Upper lobe of right lung (tissue), 1 donor: ENCODE results near the gene SOX10. TPM values are rescaled to one million over a fixed set of nuclear protein-coding genes. Genes with fewer than 3 reads are reported as not detected.
A peak's percentile ranks its signal among the peaks of the same experiment; 100 is the strongest.

Experiments used
- ATAC-seq: fragments of 200-7000 bp; cut with Tn5 transposase; one replicate; pipeline ENCODE4 v1.9.1; 2020; ENCODE audit warnings: mild to moderate bottlenecking, moderate library complexity
- DNase-seq: peaks from one replicate; pipeline ENCODE4 v3.0.0-alpha.2; 2020
- H3K27ac ChIP-seq: fragments of 200-600 bp; one replicate; pipeline ENCODE4 v1.8.0; 2022
- H3K27me3 ChIP-seq: fragments of 200-600 bp; one replicate; pipeline ENCODE4 v1.8.0; 2022; ENCODE audit warnings: mild to moderate bottlenecking
- H3K36me3 ChIP-seq: fragments of 200-600 bp; one replicate; pipeline ENCODE4 v1.8.0; 2022
- H3K4me1 ChIP-seq: fragments of 200-600 bp; one replicate; pipeline ENCODE4 v1.8.0; 2022
- H3K4me3 ChIP-seq: fragments of 200-600 bp; one replicate; pipeline ENCODE4 v1.8.0; 2022; ENCODE audit warnings: mild to moderate bottlenecking
- H3K9me3 ChIP-seq: fragments of 200-600 bp; one replicate; pipeline ENCODE4 v1.8.0; 2022
- intact Hi-C: fragments of 100-400 bp; cut with DNase I; formaldehyde crosslinking; loops from one replicate; pipeline ENCODE4 v1.11.0; 2022
- total RNA-seq: library from RNA; stranded (reverse); fragmentation: NEBNext Ultra II Directional; extraction: Animal tissue kit (Norgen Biotek cat#: 25700); gene quantifications from one replicate; pipeline ENCODE4 v1.2.1, GENCODE V29; 2021
- TF ChIP-seq, protein P1 (sequence below): fragments of 200-600 bp; IDR thresholded peaks from one replicate; pipeline ENCODE4 v1.8.0; 2022; ENCODE audit warnings: antibody characterized with exemption
- donor health status: DM: no; HTN: yes; CAD: no; lungs with severe emphysema.

The SOX10 gene
- total RNA-seq, 1 donor from 2014 or later, result not detected

- H3K36me3 ChIP-seq, result no peaks in the 10 kb centered on the region
- no peak for ATAC-seq
- H3K27ac ChIP-seq, result no peak overlapping the region
- no peaks in the 10 kb centered on the region for H3K27me3 ChIP-seq
- TF ChIP-seq, protein P1, sequence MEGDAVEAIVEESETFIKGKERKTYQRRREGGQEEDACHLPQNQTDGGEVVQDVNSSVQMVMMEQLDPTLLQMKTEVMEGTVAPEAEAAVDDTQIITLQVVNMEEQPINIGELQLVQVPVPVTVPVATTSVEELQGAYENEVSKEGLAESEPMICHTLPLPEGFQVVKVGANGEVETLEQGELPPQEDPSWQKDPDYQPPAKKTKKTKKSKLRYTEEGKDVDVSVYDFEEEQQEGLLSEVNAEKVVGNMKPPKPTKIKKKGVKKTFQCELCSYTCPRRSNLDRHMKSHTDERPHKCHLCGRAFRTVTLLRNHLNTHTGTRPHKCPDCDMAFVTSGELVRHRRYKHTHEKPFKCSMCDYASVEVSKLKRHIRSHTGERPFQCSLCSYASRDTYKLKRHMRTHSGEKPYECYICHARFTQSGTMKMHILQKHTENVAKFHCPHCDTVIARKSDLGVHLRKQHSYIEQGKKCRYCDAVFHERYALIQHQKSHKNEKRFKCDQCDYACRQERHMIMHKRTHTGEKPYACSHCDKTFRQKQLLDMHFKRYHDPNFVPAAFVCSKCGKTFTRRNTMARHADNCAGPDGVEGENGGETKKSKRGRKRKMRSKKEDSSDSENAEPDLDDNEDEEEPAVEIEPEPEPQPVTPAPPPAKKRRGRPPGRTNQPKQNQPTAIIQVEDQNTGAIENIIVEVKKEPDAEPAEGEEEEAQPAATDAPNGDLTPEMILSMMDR, result no peak
- no peak overlapping the region for H3K4me3 ChIP-seq
- H3K9me3 ChIP-seq, result no peaks in the 10 kb centered on the region
- intact Hi-C loops, result no loop called here
- DNase-seq, result no peak
- H3K4me1 ChIP-seq, result no peaks in the 10 kb centered on the region
Measured at GRCh38 chr22:37986371-37986770, 2.0 kb upstream of the SOX10 start.

DNA sequence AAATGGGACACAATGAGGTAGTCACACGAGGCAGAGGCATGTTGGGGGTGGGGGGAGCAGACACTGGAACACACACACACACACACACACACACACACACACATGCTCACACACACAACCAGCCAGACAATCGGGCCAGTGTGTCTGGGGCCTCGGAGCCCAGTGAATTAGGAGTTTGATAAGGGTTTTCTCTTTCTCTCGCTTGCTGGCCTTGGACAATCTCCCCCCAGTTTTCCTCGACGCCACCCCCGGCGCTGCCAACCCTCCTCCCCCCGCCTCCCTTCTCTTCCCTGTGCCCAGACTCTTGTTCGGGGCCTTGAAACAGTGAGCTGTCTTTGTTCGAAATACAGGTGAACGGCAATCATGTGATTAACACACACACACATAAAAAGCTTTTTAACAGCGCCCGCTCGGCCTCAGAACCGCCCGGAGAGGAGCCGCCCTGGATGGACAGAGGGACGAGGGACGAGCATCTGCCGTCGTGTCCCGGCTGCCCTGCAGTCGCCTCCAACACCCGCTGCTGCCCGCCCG is 1.5 kb upstream of the SOX10 start:
- intact Hi-C loops, result no loop called here

GRCh38 chr22:37985050-37985585 is 763 bp upstream of the SOX10 start:
- DNase-seq, result no peak
- no peak overlapping the region for H3K4me3 ChIP-seq

More for the DNA sequence above, 1.5 kb upstream of the SOX10 start:
- TF ChIP-seq, protein P1, result no peak
- DNase-seq, result no peak
- Histone ChIP-seq H3K36me3 (no peaks in the 10 kb centered on the region), H3K27me3 (no peaks in the 10 kb centered on the region), H3K4me1 (no peaks in the 10 kb centered on the region), H3K9me3 (no peaks in the 10 kb centered on the region), H3K27ac (no peak overlapping the region), H3K4me3 (no peak overlapping the region)
- ATAC-seq, result no peak

DNA sequence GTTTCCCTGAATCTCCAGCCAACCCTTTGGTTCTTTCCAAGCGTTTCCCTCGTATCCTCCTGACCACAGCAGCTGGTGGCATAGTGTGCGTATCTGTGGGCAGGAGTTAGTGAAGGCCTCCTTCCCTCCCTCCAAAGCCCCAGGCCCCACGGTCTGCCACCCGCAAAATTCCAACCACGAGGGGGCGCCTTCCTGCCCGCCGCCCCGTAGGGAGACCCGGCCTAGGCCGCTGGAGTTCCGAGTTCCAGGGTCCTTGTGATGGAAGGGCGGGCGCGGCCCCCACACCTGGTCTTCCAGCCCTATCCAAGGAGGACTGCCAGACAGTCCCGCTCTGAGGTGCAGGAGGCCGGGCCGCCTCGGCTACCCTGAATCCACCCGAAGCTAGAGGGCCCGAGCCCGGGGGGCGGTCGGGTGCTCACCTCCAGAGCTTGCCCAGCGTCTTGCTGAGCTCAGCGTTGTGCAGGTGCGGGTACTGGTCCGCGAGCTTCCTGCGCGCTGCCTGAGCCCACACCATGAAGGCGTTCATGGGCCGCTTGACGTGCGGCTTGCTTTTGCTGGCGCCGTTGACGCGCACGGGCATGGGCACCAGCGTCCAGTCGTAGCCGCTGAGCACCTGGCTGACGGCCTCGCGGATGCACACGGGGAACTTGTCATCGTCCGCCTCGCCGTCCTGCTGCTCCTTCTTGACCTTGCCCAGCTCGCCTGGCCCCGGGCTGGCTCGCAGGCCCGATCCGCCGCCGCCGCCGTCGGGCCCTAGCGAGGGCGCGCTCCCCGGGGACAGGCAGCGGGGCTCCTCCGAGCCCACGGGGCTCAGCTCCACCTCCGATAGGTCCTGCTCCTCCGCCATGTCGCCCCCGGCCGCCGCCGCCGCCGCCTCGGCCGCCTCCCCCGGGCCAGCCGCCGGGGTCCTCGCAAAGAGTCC is 1.2 kb downstream of the SOX10 start:
- Histone ChIP-seq H3K27ac (no peak overlapping the region), H3K36me3 (no peaks in the 10 kb centered on the region), H3K4me1 (no peaks in the 10 kb centered on the region), H3K4me3 (no peak overlapping the region), H3K9me3 (no peaks in the 10 kb centered on the region), H3K27me3 (no peaks in the 10 kb centered on the region)
- intact Hi-C loops, result no loop called here
- TF ChIP-seq, protein P1, result peak; percentile 23
- ATAC-seq (no peak), DNase-seq (no peak)

More at GRCh38 chr22:37985050-37985585, 763 bp upstream of the SOX10 start:
- H3K9me3 ChIP-seq, result no peaks in the 10 kb centered on the region
- H3K27ac ChIP-seq, result no peak overlapping the region
- TF ChIP-seq, protein P1, result no peak
- H3K36me3 ChIP-seq, result no peaks in the 10 kb centered on the region
- intact Hi-C loops, result no loop called here
- no peaks in the 10 kb centered on the region for H3K27me3 ChIP-seq
- no peaks in the 10 kb centered on the region for H3K4me1 ChIP-seq
- ATAC-seq, result no peak

DNA sequence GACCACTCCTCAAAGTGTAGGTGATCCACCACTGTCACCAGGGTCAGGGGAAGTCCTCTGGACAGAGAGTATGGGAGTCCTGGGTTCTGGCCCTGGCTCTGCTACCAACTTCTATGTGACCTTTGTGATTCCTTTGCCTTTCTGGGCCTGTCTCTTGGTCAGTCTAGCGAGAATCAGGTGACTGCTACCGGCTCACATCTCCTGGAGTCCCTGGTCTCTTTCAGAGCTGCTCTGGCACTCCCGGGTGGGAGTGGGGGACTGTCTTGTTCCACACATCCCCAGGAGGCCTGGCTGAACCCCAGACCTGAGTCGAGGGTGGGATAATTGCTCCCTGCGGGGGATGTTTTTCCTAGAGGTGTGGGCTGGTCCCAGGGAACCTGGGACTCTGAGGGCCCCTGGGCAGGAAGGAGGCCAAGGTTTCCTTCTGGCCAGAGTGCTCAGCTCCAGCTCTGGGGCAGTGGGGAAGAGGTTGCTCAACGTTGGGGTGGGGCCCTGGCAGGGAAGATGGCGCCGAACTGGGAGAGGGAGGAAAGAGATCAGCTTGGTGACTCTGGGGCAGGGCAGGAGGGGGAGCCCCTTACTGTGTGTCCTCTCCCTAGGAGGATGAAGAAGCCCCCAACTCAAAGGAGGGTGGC is 2.1 kb downstream of the SOX10 start:
- peak; percentile 4 for ATAC-seq
- H3K27me3 ChIP-seq, result no peaks in the 10 kb centered on the region

More for the DNA sequence above, 2.1 kb downstream of the SOX10 start:
- TF ChIP-seq, protein P1, result no peak
- Histone ChIP-seq H3K36me3 (no peaks in the 10 kb centered on the region), H3K9me3 (no peaks in the 10 kb centered on the region), H3K27ac (no peak overlapping the region), H3K4me1 (no peaks in the 10 kb centered on the region), H3K4me3 (no peak overlapping the region)
- no peak for DNase-seq
- intact Hi-C loops, result no loop called here
